K562 treated with DMSO at 1 percent for 4 hours (cell line): ENCODE results near the gene RTEL1. TPM values are rescaled to one million over a fixed set of nuclear protein-coding genes. Genes with fewer than 3 reads are reported as not detected.

Experiments used
- total RNA-seq: library from RNA; unstranded; fragments of 300-600 nt; gene quantifications from 2 replicates; pipeline ENCODE4 v1.2.3, GENCODE V29; 2022; ENCODE audit not compliant: insufficient read depth

The RTEL1 gene, protein sequence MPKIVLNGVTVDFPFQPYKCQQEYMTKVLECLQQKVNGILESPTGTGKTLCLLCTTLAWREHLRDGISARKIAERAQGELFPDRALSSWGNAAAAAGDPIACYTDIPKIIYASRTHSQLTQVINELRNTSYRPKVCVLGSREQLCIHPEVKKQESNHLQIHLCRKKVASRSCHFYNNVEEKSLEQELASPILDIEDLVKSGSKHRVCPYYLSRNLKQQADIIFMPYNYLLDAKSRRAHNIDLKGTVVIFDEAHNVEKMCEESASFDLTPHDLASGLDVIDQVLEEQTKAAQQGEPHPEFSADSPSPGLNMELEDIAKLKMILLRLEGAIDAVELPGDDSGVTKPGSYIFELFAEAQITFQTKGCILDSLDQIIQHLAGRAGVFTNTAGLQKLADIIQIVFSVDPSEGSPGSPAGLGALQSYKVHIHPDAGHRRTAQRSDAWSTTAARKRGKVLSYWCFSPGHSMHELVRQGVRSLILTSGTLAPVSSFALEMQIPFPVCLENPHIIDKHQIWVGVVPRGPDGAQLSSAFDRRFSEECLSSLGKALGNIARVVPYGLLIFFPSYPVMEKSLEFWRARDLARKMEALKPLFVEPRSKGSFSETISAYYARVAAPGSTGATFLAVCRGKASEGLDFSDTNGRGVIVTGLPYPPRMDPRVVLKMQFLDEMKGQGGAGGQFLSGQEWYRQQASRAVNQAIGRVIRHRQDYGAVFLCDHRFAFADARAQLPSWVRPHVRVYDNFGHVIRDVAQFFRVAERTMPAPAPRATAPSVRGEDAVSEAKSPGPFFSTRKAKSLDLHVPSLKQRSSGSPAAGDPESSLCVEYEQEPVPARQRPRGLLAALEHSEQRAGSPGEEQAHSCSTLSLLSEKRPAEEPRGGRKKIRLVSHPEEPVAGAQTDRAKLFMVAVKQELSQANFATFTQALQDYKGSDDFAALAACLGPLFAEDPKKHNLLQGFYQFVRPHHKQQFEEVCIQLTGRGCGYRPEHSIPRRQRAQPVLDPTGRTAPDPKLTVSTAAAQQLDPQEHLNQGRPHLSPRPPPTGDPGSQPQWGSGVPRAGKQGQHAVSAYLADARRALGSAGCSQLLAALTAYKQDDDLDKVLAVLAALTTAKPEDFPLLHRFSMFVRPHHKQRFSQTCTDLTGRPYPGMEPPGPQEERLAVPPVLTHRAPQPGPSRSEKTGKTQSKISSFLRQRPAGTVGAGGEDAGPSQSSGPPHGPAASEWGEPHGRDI (N-terminal part only)
- 8.6 TPM in 2 replicates for total RNA-seq

DNA sequence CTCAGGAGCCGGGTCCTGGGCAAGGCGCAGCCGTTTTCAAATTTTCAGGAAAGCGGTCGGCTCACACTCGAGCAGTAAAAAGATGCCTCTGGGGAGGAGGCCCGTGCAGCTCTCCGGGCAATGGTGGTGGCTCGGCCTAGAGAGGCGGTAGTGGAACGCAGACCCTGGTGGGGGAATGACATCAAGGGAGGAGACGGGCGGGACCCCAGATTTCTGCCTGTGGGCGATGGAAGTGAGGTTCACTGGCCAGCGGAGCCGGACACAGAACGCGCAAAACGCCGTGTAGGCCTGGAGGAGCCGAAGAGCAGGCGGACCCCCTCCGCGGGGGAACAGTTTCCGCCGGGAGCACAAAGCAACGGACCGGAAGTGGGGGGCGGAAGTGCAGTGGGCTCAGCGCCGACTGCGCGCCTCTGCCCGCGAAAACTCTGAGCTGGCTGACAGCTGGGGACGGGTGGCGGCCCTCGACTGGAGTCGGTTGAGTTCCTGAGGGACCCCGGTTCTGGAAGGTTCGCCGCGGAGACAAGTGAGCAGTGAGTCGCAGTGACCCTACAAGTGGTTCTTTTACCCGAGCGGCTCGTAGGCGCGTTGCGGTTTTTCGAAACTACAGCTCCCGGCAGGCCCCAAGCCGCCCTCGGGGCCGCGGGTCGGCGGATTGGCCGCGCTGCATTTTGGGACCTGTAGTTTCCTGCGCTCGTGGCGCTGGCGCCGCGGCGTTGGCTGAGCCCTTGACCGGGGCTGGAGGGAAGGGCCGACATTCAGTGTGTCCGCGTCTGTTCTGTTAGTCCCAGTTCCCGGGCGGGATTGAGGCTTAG is at the start of gene RTEL1:
RTEL1 (plus strand) TSS at position 376 of the 812 bp plus-strand sequence. CDS start 1,091 bp downstream, outside the sequence.

DNA sequence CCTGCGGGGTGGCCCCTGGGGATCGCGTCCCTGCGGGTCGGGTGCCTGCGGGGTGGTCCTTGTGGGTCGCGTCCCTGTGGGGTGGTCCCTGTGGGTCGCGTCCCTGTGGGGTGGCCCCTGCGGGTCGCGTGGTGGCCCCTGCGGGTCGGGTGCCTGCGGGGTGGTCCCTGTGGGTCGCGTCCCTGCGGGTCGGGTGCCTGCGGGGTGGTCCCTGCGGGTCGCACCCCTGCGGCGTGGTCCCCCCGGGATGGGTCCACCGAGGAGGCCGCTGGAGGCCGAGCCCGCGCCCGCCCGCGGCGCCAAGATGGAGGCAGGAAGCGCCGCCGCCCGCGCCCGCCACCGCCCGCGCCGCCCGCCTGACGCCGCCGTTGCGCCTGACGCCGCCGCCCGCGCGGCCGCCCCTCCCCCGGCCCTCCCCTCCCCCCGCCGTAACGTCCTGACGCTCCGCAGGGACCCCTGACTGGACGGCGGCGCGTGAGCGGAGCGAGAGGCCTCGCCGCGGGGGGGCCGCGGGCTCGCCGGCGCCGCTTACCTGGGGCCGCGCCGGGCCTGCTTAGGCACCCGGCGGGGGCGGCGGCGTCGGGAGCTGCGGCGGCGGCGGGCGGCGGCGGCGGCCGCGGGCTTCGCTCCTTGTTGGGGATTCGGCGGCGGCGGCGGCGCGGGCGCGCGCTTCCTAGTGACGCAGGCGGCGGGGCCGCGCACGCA is 31.5 kb upstream of the RTEL1 start, which contains the start of gene GMEB2:
GMEB2 (minus strand) TSS at position 678 of the 705 bp plus-strand sequence. CDS start 7,704 bp downstream, outside the sequence.

DNA sequence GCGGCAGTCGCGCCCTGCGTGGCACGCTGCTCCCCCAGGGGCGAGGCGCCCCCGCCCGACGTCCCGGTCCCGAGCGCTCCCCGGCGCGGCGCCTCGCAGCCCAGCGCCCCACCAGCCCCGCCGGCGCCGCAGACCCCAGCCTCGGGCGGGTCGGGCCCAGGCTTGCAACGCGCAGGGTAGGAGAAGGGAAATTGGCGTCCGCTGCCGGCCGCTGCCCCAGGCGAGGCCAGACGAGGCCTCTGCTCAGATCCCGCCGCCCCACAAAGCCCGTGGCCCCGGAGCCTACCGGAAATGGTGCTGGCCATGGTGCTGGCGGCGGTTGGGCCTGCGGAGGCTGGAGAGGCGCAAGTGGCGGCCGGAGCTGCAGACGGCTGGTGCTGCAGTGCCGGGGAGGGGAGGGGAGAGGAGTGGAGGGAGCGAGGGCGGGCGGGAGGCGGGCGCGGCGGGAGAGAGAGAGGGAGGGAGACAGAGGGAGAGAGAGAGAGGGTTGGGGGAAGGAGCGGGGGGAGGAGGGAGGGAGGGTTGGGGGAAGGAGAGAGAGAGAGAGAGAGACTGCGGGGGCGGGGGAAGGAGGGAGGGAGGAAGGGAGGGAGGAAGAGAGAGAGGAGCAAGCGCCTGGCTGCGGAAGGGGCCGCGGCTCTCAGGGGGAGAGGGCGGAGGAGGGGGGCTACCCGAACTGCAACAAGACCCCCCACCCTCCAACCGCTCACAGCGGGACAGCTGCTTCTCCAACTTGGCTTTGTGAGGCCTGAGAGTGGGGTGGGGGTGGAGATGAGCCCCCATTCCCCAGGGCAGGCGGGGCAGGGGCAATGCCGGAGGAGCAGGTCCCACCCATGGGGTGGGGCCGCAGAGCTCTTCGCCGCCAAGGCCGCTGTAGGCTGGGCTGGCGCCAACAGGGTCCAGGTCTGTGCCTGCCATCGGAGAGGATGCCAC is 4.8 kb upstream of the RTEL1 start, which contains the start of gene STMN3:
STMN3 (minus strand) TSS at position 384 of the 933 bp plus-strand sequence; CDS start at position 305, 79 bp downstream.

DNA sequence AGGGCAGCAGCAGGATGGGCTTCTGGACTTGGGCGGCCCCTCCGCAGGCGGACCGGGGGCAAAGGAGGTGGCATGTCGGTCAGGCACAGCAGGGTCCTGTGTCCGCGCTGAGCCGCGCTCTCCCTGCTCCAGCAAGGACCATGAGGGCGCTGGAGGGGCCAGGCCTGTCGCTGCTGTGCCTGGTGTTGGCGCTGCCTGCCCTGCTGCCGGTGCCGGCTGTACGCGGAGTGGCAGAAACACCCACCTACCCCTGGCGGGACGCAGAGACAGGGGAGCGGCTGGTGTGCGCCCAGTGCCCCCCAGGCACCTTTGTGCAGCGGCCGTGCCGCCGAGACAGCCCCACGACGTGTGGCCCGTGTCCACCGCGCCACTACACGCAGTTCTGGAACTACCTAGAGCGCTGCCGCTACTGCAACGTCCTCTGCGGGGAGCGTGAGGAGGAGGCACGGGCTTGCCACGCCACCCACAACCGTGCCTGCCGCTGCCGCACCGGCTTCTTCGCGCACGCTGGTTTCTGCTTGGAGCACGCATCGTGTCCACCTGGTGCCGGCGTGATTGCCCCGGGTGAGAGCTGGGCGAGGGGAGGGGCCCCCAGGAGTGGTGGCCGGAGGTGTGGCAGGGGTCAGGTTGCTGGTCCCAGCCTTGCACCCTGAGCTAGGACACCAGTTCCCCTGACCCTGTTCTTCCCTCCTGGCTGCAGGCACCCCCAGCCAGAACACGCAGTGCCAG is 38.7 kb downstream of the RTEL1 start, which contains the start of gene TNFRSF6B:
TNFRSF6B (plus strand) TSS at position 25 of the 729 bp plus-strand sequence; CDS start at position 141, 116 bp downstream.

DNA sequence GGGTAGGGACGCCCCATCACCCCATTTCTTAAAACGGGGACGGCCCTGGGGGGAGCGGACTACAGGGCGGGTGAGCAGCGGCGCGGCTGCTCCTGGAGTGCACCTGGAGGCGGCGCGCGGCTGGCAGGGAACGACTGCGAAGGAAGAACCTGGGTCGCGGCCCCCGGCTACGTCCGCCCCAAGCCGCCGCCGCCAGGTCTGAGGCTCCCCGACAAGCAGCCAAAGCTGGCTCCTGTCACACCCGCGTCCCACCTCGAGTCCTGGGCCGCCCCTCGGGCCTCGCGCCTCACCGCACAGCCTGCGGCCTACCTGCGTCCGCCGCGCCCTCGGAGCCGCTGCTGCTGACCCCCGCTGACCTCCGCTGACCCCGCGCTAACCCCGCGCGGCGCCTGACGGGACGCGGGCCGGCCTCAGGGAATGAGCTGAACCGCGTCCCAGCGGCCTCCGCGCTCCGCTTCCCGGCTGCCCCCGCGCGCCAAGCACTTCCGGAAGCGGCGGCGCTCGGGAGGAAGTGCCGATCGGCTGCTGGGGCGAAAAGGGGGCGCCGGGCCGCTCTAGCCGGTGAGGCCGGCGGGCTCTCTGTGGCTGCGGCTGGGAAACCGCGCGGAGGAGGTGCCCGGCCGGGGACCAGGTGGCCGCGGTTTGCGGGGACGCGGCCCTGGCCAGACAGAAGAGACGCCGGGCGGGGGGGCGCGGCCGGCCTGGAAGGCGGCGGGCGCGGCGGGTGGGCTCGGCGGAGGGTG is 49.6 kb downstream of the RTEL1 start, which contains the start of the genes ARFRP1 and ZGPAT:
ARFRP1 (minus strand) TSS at position 419 of the 743 bp plus-strand sequence. CDS start 885 bp downstream, outside the sequence.
ZGPAT (plus strand) TSS at position 482 of the 743 bp plus-strand sequence. CDS start 542 bp downstream, outside the sequence.

DNA sequence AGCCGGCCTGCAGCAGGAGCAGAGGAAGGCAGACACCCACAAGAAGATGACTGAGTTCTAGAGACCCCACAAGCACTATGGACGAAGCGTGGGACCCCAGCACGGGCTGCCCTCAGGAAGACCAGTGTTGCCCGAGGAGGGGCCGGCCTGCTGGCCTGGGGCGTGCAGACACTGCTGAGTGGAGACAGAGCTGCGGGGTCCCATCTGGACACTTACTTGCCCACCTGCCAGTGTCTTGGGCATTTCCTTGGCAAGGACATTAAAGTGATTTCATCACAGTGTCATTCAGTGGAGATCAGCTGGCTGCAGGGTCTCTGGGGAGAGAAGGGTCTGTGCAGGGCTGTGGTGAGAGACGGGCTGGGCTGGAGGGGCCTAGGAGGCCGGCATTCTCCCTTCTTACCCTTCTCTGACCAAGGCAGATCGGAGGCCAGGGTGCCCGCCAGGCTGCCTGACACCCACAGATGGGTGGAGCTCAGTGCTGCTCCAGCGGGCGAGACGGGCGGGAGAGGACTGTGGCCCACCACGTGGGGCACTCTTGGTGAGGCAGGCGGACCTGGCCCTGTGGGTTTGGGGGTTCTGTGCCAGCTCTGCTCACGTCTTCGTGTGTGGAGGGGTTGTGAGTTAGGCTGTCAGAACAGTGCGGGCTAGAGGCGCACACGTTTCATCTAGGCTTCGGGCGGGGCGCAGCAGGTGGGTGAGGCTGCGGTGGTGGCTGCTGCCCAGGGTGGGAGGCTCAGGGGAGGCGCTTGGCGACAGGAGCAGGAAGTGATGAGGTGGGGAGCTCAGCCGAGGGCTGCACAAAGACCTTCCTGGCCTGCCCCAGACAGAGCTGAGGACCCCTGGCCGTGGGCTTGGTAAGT is 78.0 kb downstream of the RTEL1 start, which contains the start of gene LIME1:
LIME1 (plus strand) TSS at position 806 of the 860 bp plus-strand sequence. CDS start 886 bp downstream, outside the sequence.

DNA sequence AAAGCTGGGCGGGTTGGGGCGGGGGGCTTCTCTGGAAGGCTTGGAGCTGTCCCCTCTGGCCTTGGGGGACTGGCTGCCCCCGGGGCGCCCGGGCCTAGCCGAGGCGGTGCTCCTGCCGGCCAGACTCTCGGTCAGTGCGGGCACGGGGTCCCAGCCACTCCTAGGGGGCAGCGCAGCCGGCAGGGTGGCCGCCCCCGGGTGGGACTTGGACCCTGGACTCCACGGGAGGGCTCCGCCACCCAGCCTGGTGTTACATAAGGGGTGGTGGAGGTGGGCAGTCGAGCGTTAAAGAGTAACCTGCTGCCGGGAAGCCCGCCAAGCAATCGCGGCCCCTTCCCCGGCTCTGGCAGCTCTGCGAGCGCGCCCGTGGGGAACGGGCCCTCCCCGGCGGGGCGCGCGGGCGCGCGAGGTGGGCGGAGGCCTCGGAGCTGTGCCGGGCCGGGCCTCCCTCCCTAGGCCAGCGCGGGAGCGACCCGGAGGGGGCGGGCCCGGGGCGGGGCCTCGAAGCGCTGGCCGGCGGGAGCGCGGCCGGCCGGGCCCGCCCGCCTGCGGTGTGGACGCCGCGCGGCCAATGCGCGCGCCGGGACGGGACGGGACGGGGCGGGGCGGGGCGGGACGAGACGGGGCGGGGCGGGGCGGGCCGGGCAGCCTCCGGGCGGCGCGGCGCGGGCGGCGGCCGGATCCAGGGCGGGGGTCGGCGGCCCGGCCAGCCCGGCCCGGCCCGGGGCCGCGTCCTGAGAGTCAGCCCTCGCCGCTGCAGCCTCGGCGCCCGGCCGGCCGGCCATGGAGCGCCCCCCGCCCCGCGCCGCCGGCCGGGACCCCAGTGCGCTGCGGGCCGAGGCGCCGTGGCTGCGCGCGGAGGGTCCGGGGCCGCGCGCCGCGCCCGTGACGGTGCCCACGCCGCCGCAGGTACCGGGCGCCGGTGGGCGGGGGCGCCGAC is 81.3 kb downstream of the RTEL1 start, which contains the start of gene SLC2A4RG:
SLC2A4RG (plus strand) TSS at position 647 of the 940 bp plus-strand sequence; CDS start at position 784, 137 bp downstream.

Other genes starting within 250 kb of the RTEL1 start
- not detected in 2 replicates for gene KCNQ2, start 185.7 kb upstream of the RTEL1 start, total RNA-seq
- gene EEF1A2, start 159.2 kb upstream of the RTEL1 start, total RNA-seq, result 79.2 and 82.8 TPM in 2 replicates
- 97.8 and 102 TPM in 2 replicates for gene PPDPF, start 137.5 kb upstream of the RTEL1 start, total RNA-seq
- not detected in 2 replicates for gene PTK6, start 120.9 kb upstream of the RTEL1 start, total RNA-seq
- gene SRMS, start 110.6 kb upstream of the RTEL1 start, total RNA-seq, result not detected in 2 replicates
- gene FNDC11, start 104.2 kb upstream of the RTEL1 start, total RNA-seq, result 0.27 TPM in 1 of 2 replicates, not detected in the other
- gene HELZ2, start 84.1 kb upstream of the RTEL1 start, total RNA-seq, result 26.0 and 31.7 TPM in 2 replicates
- 9.0 and 9.1 TPM in 2 replicates for gene GMEB2, start 31.2 kb upstream of the RTEL1 start, total RNA-seq
- gene STMN3, start 4.9 kb upstream of the RTEL1 start, total RNA-seq, result 12.4 and 14.0 TPM in 2 replicates
- gene TNFRSF6B, start 38.3 kb downstream of the RTEL1 start, total RNA-seq, result 1.6 and 2.7 TPM in 2 replicates
- 25.5 and 28.4 TPM in 2 replicates for gene ARFRP1, start 49.7 kb downstream of the RTEL1 start, total RNA-seq
- 7.8 and 13.9 TPM in 2 replicates for gene ZGPAT, start 49.7 kb downstream of the RTEL1 start, total RNA-seq
- 13.3 and 13.4 TPM in 2 replicates for gene LIME1, start 78.4 kb downstream of the RTEL1 start, total RNA-seq
- 33.3 and 40.7 TPM in 2 replicates for gene SLC2A4RG, start 81.5 kb downstream of the RTEL1 start, total RNA-seq
- gene ZBTB46, start 173.0 kb downstream of the RTEL1 start, total RNA-seq, result 2.2 and 2.8 TPM in 2 replicates
- 4.8 and 6.2 TPM in 2 replicates for gene ABHD16B, start 203.2 kb downstream of the RTEL1 start, total RNA-seq
- 91.2 and 92.7 TPM in 2 replicates for gene TPD52L2, start 207.0 kb downstream of the RTEL1 start, total RNA-seq
- gene DNAJC5, start 236.8 kb downstream of the RTEL1 start, total RNA-seq, result 29.7 and 35.4 TPM in 2 replicates